Hepatocyte (in vitro differentiated cells): ENCODE data around the gene ELOA. TPM values are rescaled to one million over a fixed set of nuclear protein-coding genes. Genes with fewer than 3 reads are reported as not detected.
"Not testable (repeated sequence)": the region's sequence is repeated elsewhere in the genome, so short reads cannot be mapped to it uniquely, and the experiment has no call there.

Experiments used
- DNase-seq: peaks from one replicate; pipeline ENCODE4 v3.0.0-alpha.2; 2016; ENCODE audit warnings: low spot score
- H2AFZ ChIP-seq: fragments of 200-600 bp; sonication (generic); 2 replicates; pipeline ENCODE4 v1.6.0; 2016; ENCODE audit warnings: antibody characterized with exemption, mild to moderate bottlenecking
- H3K27ac ChIP-seq: fragments of 200-600 bp; sonication (generic); 2 replicates; pipeline ENCODE4 v1.5.1; 2016; ENCODE audit warnings: mild to moderate bottlenecking
- H3K27me3 ChIP-seq: fragments of 200-600 bp; sonication (generic); 2 replicates; pipeline ENCODE4 v1.6.1; 2016
- H3K36me3 ChIP-seq: fragments of 200-600 bp; sonication (generic); replicated peaks from 2 replicates; pipeline ENCODE4 v1.5.1; 2016; ENCODE audit warnings: low read depth; ENCODE audit not compliant: insufficient read depth
- H3K4me1 ChIP-seq: fragments of 200-600 bp; sonication (generic); 2 replicates; pipeline ENCODE4 v1.5.1; 2016; ENCODE audit warnings: mild to moderate bottlenecking, moderate library complexity; ENCODE audit not compliant: insufficient read depth
- H3K4me2 ChIP-seq: fragments of 200-600 bp; sonication (generic); 2 replicates; pipeline ENCODE4 v1.6.0; 2016
- H3K4me3 ChIP-seq: fragments of 200-600 bp; sonication (generic); 2 replicates; pipeline ENCODE4 v1.5.1; 2016; ENCODE audit warnings: mild to moderate bottlenecking
- H3K79me2 ChIP-seq: fragments of 200-600 bp; sonication (generic); 2 replicates; pipeline ENCODE4 v1.6.0; 2017; ENCODE audit warnings: mild to moderate bottlenecking
- H3K9me2 ChIP-seq: fragments of 200-600 bp; sonication (generic); replicated peaks from 2 replicates; pipeline ENCODE4 v1.6.0; 2017; ENCODE audit warnings: mild to moderate bottlenecking; ENCODE audit not compliant: insufficient read depth
- H3K9me3 ChIP-seq: fragments of 200-600 bp; sonication (generic); 2 replicates; pipeline ENCODE4 v1.5.1; 2016; ENCODE audit warnings: low read depth, mild to moderate bottlenecking
- H4K20me1 ChIP-seq: fragments of 200-600 bp; sonication (generic); 2 replicates; pipeline ENCODE4 v1.6.0; 2016; ENCODE audit warnings: mild to moderate bottlenecking; ENCODE audit not compliant: insufficient read depth, poor library complexity, severe bottlenecking
- CTCF ChIP-seq: fragments of 200-600 bp; sonication (generic); IDR thresholded peaks from 2 replicates; pipeline ENCODE4 v1.5.1; 2016; ENCODE audit warnings: antibody characterized with exemption, mild to moderate bottlenecking; ENCODE audit not compliant: poor library complexity
- EZH2 ChIP-seq: fragments of 200-600 bp; sonication (generic); IDR thresholded peaks from 2 replicates; pipeline ENCODE4 v1.6.1; 2016; ENCODE audit warnings: antibody characterized with exemption, mild to moderate bottlenecking, borderline replicate concordance
- EZH2phosphoT487 ChIP-seq: fragments of 200-600 bp; sonication (generic); IDR thresholded peaks from one replicate; pipeline ENCODE4 v1.6.1; 2018; ENCODE audit warnings: antibody characterized with exemption, mild to moderate bottlenecking, low read depth, moderate library complexity; ENCODE audit not compliant: unreplicated experiment, severe bottlenecking
- WGBS: methylation state at CpG from one replicate; pipeline ENCODE4 v1.1.6; 2016; ENCODE audit warnings: low lambda C conversion rate; ENCODE audit errors: missing lambda C conversion rate; 5-methylcytosine and 5-hydroxymethylcytosine counted together
- polyA plus RNA-seq: library from polyadenylated mRNA; unstranded; fragments of >200 nt; fragmentation: Nextera tagmentation; extraction: Ambion mirVana; gene quantifications from 2 replicates; pipeline ENCODE4 v1.2.1, GENCODE V29; 2016
- total RNA-seq: library from RNA; depleted of rRNA; stranded (reverse); fragments of >200 nt; gene quantifications from 2 replicates; pipeline ENCODE4 v1.2.3, GENCODE V29; 2014

The ELOA gene
- total and polyA plus RNA-seq, 2 experiments from 2014 or later: 25.6 to 26.0 TPM

- H3K79me2 ChIP-seq: peaks cover 69% of the 10 kb centered on the region
- no peak for TF ChIP-seq EZH2
- no peak for TF ChIP-seq CTCF
- H3K9me3 ChIP-seq: no peaks in the 10 kb centered on the region
- peaks cover 17% of the 10 kb centered on the region for H3K4me1 ChIP-seq
- H3K27ac ChIP-seq: peak within 1 kb of the TSS; percentile 94
- H3K36me3 ChIP-seq: no peaks in the 10 kb centered on the region
- peak; percentile 95 for DNase-seq
- no peaks in the 10 kb centered on the region for H3K9me2 ChIP-seq
- peak within 1 kb of the TSS; percentile 99 for H3K4me2 ChIP-seq
- no peaks in the 10 kb centered on the region for H3K27me3 ChIP-seq
- H4K20me1 ChIP-seq: peaks cover 7% of the 10 kb centered on the region
- WGBS: under 1% methylated on average over 79 of the region's 91 CpGs
- peak within 1 kb of the TSS; percentile 79 for H3K4me3 ChIP-seq
- H2AFZ ChIP-seq: peak within 1 kb of the TSS; percentile 70
These were observed 34.9 kb downstream of the ELOA start, which contains the start of gene PITHD1 for GRCh38 chr1:23777979-23778814. TSS of gene PITHD1 (plus strand) at chr1:23778418. CDS start at chr1:23778516, 98 bp downstream.

- H3K9me2 ChIP-seq: no peaks in the 10 kb centered on the region
- no peaks in the 10 kb centered on the region for H3K27me3 ChIP-seq
- TF ChIP-seq EZH2phosphoT487 (no peak), CTCF (no peak), EZH2 (no peak)
- no peaks in the 10 kb centered on the region for H3K9me3 ChIP-seq
- H3K4me3 ChIP-seq: no peak overlapping the region
- no peak overlapping the region for H3K27ac ChIP-seq
- no peak for DNase-seq
- WGBS: 80% methylated on average over 3 of the region's 3 CpGs
- peaks cover 81% of the 10 kb centered on the region for H3K79me2 ChIP-seq
- no peaks in the 10 kb centered on the region for H3K36me3 ChIP-seq
- H2AFZ ChIP-seq: no peak overlapping the region
- H3K4me2 ChIP-seq: peak overlapping the region; percentile 99
- H3K4me1 ChIP-seq: peaks cover 17% of the 10 kb centered on the region
- H4K20me1 ChIP-seq: peaks cover 7% of the 10 kb centered on the region
These were observed 36.6 kb downstream of the ELOA start for GRCh38 chr1:23779826-23780371.

- peaks cover 61% of the 10 kb centered on the region for H3K79me2 ChIP-seq
- not testable (repeated sequence) for H3K4me2 ChIP-seq, H3K27ac ChIP-seq, H3K9me2 ChIP-seq, H3K36me3 ChIP-seq, H3K4me1 ChIP-seq, DNase-seq, H2AFZ ChIP-seq, H3K9me3 ChIP-seq, H3K4me3 ChIP-seq, H4K20me1 ChIP-seq, H3K27me3 ChIP-seq
- whole genome bisulfite sequencing: 96% methylated on average over 11 of the region's 11 CpGs
These were observed 39.9 kb downstream of the ELOA start for GRCh38 chr1:23783141-23783540.

GRCh38 chr1:23784846-23785245 lies 41.6 kb downstream of the ELOA start:
- 91% methylated on average over 4 of the region's 4 CpGs for WGBS
- Histone ChIP-seq H4K20me1 (no peaks in the 10 kb centered on the region), H3K36me3 (no peaks in the 10 kb centered on the region)

More at GRCh38 chr1:23784846-23785245, 41.6 kb downstream of the ELOA start:
- Histone ChIP-seq H3K4me2 (no peak overlapping the region), H3K4me1 (no peaks in the 10 kb centered on the region), H2AFZ (no peak overlapping the region), H3K9me3 (no peaks in the 10 kb centered on the region), H3K4me3 (no peak overlapping the region), H3K27ac (no peak overlapping the region), H3K79me2 (peaks cover 45% of the 10 kb centered on the region), H3K9me2 (no peaks in the 10 kb centered on the region), H3K27me3 (no peaks in the 10 kb centered on the region)
- DNase-seq: no peak
- TF ChIP-seq EZH2 (no peak), CTCF (no peak), EZH2phosphoT487 (no peak)
